IPS-18a (cell line): Measurements from ENCODE around the gene ENG.

ENCODE experiments used
- H3K27ac ChIP-seq: one replicate; pipeline ENCODE4 v1.5.1; 2013; ENCODE audit warnings: low read length
- H3K27me3 ChIP-seq: one replicate; pipeline ENCODE4 v1.6.1; 2013; ENCODE audit warnings: mild to moderate bottlenecking, low read length; ENCODE audit not compliant: control insufficient read depth, insufficient read depth
- H3K36me3 ChIP-seq: one replicate; pipeline ENCODE4 v1.6.1; 2013; ENCODE audit warnings: low read depth, low read length; ENCODE audit not compliant: control insufficient read depth
- H3K4me1 ChIP-seq: one replicate; pipeline ENCODE4 v1.6.1; 2013; ENCODE audit warnings: low read depth, low read length; ENCODE audit not compliant: control insufficient read depth
- H3K4me3 ChIP-seq: one replicate; pipeline ENCODE4 v1.5.1; 2013; ENCODE audit warnings: low read length
- H3K9ac ChIP-seq: one replicate; pipeline ENCODE4 v1.6.1; 2013; ENCODE audit warnings: mild to moderate bottlenecking, low read length, moderate library complexity
- H3K9me3 ChIP-seq: one replicate; pipeline ENCODE4 v1.6.1; 2013; ENCODE audit warnings: low read depth, low read length; ENCODE audit not compliant: control insufficient read depth

Gene ENG

DNA sequence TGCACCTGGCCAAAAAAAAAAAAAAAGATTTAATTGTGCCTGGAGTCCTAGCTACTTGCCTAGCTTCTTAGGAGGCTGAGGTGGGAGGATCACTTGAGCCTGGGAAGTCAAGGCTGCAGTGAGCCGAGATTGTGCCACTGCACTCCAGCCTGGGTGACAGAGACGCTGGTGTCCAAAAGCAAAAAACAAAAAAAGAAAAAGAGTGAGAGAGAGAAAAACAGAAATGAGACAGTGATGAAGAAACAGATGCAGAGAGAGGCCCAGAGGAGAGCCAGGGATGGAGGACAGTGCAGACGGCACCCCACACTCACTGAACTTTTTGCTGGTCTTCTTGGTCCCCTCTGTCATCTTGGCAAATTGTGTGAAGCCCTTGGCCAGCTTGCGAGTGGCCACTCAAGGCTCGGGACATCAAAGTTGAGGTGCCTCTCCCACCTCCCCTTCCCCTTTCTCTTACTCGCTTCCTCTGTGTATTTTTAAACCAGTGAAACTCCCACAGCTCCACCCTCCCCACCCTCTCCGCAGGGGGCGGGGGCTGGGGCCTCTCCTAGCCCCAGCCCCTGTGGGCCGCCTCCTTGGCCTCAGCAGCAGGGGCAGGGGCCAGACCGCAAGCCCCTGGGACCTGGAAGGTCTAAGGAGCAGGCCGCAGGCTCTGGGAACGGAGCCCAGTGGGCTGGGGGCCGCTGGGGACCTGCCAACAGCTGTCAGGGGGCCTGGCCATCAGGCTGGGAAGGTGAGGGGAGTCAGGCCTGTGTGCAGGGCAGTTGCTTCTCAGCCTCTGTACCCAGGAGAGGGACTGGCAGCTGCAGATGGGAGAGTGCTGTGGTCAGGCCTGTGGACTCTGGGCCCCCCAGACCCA, 76.0 kb downstream of the ENG start, which contains the start of gene SH2D3C:
Gene SH2D3C, minus strand, starts transcription at position 387 of the 856 bp plus-strand sequence. Its CDS starts 39 bp downstream, at position 348.
- no peak within 1 kb of the TSS for H3K27ac ChIP-seq
- no peaks in the 10 kb centered on the region for H3K4me1 ChIP-seq
- H3K27me3 ChIP-seq, result no peaks in the 10 kb centered on the region
- no peak within 1 kb of the TSS for H3K9ac ChIP-seq
- no peaks in the 10 kb centered on the region for H3K9me3 ChIP-seq
- H3K36me3 ChIP-seq, result no peaks in the 10 kb centered on the region
- no peak within 1 kb of the TSS for H3K4me3 ChIP-seq

DNA sequence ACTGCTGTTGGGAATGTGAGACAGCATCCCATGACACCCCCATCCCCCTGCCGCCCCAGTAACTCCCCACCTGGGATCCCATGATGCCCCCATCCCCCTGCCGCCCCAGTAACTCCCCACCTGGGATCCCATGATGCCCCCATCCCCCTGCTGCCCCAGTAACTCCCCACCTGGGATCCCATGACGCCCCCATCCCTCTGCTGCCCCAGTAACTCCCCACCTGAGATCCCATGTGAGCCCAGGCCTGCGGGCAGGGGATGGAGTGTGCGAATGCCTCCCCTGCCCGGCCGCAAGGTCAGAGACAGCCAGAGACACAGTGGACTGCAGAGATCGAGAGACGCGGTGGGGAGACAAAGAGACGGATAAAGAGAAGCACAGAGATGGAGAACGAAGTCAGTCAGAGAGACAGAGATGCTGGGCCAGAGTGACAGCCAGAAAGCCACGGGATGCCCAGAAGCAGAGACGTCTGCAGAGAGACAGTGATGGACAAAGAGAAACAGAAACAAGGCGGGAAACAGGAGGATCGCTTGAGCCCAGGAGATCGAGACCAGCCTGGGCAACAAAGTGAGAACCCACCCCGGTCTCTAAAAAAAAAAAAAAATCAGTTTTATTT, 77.0 kb downstream of the ENG start:
- no peak overlapping the region for H3K4me3 ChIP-seq
- H3K4me1 ChIP-seq, result no peaks in the 10 kb centered on the region
- no peaks in the 10 kb centered on the region for H3K36me3 ChIP-seq
- H3K27ac ChIP-seq, result no peak overlapping the region
- no peaks in the 10 kb centered on the region for H3K9me3 ChIP-seq
- no peaks in the 10 kb centered on the region for H3K27me3 ChIP-seq
- H3K9ac ChIP-seq, result no peak overlapping the region

DNA sequence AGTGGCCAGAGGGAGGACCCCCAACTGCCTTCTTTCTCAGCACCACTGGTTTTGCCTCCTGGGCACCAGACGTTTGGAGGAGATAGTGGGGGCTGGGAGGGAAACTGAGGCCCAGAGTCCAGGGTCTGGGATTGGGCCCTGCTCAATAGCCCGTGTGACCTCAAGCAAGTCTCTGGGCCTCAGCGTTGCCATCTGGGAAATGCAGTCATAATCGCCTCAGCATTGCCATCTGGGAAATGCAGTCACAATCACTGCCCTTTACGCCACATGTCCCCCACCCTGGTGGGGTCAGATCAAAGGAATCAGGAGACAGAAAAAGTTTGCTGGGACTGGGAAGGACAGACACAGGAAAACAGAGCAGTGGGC, 77.6 kb downstream of the ENG start:
- no peaks in the 10 kb centered on the region for H3K27me3 ChIP-seq
- H3K9ac ChIP-seq, result no peak overlapping the region
- H3K4me1 ChIP-seq, result peaks cover under 1% of the 10 kb centered on the region
- H3K27ac ChIP-seq, result no peak overlapping the region
- H3K4me3 ChIP-seq, result no peak overlapping the region
- no peaks in the 10 kb centered on the region for H3K36me3 ChIP-seq
- H3K9me3 ChIP-seq, result no peaks in the 10 kb centered on the region

DNA sequence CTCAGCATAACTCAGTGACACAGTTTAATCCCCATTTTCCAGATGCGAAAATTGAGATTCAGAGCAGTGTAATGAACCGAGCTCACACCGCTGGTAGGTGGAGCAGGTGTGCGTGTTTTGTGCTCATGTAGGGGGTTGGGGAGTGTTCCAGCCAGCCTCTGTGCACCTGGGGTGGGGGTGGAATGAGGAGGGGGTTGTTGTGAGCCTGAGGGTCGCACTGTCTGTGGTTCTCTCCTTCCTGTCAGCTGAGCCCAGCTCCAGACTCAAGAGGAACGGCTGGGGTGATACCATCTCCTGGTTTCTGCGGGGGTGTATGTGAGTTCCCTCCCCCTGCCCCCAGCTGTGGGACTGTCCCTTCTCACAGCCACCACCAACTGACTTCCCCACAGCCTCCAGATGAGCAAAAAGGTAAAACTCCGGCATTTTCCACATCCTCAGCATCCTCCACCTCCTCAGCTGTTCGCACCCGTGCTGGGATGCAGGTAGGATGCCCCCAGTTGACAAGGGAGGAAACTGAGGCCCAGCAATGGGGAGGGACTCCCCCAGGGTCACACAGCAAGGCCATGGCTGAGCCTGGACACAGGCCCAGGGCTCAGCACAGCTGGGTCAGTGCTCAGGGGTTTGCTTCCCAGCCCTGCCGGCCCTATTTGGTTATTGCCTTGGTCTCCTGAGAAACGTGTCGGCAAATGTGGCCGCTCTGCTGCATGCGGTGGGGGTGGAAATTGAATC, 78.1 kb downstream of the ENG start:
- H3K9me3 ChIP-seq, result no peaks in the 10 kb centered on the region
- no peaks in the 10 kb centered on the region for H3K27me3 ChIP-seq
- H3K27ac ChIP-seq, result no peak overlapping the region
- H3K9ac ChIP-seq, result no peak overlapping the region
- peaks cover 4% of the 10 kb centered on the region for H3K4me1 ChIP-seq
- no peaks in the 10 kb centered on the region for H3K36me3 ChIP-seq
- H3K4me3 ChIP-seq, result no peak overlapping the region

- Histone ChIP-seq H3K4me1 (peaks cover 15% of the 10 kb centered on the region), H3K4me3 (no peak overlapping the region), H3K9me3 (no peaks in the 10 kb centered on the region), H3K27me3 (peaks cover 9% of the 10 kb centered on the region), H3K27ac (no peak overlapping the region), H3K36me3 (no peaks in the 10 kb centered on the region), H3K9ac (no peak overlapping the region)
Observed at GRCh38 chr9:127773981-127774380, 80.5 kb downstream of the ENG start.

GRCh38 chr9:127773272-127773671, 81.2 kb downstream of the ENG start:
- Histone ChIP-seq H3K9me3 (no peaks in the 10 kb centered on the region), H3K27me3 (peaks cover 9% of the 10 kb centered on the region), H3K4me1 (peaks cover 15% of the 10 kb centered on the region), H3K36me3 (no peaks in the 10 kb centered on the region), H3K4me3 (no peak overlapping the region), H3K27ac (no peak overlapping the region), H3K9ac (no peak overlapping the region)

DNA sequence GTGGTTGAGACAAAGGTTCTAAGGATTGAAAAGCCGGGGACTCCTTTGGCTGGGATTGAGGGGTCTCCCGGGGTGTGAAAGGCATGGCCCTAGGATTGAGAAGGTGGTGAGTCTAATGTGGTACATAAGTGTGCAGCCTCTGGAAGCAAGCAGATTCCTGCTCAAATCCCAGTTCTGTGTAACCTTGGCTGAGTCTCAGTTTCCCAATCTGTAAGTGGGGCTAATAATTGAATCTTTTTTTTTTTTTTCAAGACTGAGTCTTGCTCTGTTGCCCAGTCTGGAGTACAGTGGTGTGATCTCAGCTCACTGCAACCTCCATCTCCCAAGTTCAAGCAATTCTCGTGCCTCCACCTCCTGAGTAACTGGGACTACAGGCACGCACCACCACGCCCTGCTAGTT, 81.9 kb downstream of the ENG start:
- Histone ChIP-seq H3K36me3 (no peaks in the 10 kb centered on the region), H3K9me3 (no peaks in the 10 kb centered on the region), H3K27ac (no peak overlapping the region), H3K4me1 (peaks cover 15% of the 10 kb centered on the region), H3K27me3 (peaks cover 9% of the 10 kb centered on the region), H3K9ac (no peak overlapping the region), H3K4me3 (no peak overlapping the region)

DNA sequence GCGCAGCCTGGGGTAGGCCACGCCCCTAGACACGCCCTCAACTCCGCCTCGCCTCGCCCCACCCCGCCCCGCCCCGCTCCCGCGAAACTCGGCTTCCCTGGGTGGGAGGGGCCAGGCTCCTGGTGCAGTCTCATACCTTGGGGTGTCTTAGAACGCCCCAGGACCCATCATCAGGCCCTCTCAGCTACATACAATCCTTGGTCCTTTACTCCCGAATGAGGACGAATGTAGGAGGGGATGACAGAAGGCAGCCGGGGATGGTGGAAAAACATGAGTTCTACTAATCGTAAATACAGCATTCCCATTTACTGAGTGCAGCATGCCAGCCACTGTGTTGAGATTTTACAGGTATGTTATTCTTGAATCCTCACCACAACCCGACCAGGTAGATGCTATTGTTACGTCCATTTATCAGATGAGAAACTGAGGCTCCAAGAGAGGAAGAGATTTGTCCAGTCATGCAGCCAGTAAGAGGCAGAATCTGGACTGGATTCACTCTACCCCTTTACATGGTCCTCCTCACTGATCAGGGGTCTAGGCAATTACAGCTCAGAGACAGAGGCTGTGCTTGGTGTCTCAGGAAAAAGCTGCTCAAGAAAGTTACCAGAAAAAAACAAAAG, 82.8 kb downstream of the ENG start:
- Histone ChIP-seq H3K9ac (no peak overlapping the region), H3K9me3 (no peaks in the 10 kb centered on the region), H3K4me3 (peak overlapping the region; percentile 50), H3K27me3 (peaks cover 9% of the 10 kb centered on the region), H3K27ac (no peak overlapping the region), H3K36me3 (no peaks in the 10 kb centered on the region), H3K4me1 (peaks cover 15% of the 10 kb centered on the region)

DNA sequence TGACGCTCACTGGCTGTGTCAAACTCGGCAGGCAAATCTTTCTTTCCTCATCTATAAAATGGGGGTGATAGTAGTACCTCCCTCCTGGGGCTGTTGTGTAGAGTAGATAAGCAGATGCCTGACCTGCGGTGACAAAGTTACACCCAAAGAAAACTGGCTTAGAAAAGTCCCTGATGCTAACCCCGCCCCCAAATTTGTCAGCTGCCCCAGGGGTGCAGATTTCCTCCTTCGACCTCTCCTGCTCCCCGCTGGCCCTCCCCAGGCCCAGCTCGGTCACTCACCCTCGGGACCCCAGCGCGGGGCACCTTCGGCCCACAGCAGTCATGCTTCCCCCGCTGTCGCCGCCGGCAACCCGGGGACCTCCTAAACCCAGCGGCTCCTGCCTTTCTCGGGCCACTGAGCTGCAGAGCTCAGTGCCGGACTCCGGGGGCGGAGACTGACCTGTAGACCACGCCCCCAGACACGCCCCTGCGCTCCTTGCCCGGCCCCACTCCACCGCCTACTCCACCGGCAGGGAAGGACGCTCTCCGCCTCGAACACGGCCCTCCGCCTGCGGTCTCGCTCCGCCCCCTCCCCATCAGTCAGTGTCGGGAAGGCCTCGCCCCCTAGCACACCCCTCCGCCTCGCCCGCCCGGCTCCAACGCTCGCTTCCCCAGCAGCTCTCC, 83.4 kb downstream of the ENG start:
- Histone ChIP-seq H3K9me3 (no peaks in the 10 kb centered on the region), H3K36me3 (no peaks in the 10 kb centered on the region), H3K27ac (no peak overlapping the region), H3K4me3 (peak overlapping the region; percentile 55), H3K4me1 (peaks cover 15% of the 10 kb centered on the region), H3K27me3 (peaks cover 9% of the 10 kb centered on the region), H3K9ac (no peak overlapping the region)

DNA sequence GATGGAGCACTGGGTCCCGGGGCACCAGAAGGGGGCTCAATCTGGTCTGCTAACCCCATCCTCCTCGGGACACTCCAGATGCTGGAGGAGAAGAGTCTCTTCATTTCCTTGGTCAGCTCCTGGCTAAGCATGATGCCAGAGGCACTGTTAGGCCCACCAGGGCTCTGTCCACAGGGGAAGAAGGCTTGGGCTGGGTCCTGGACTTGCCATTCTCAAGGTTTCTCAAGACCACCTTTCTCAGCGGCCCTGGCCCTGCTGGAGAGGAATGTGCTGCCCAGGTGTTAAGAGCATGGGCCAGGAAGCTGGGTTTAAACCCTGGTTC, 83.9 kb downstream of the ENG start:
- no peak overlapping the region for H3K27ac ChIP-seq
- peak overlapping the region; percentile 55 for H3K4me3 ChIP-seq
- peaks cover 9% of the 10 kb centered on the region for H3K27me3 ChIP-seq
- peaks cover 15% of the 10 kb centered on the region for H3K4me1 ChIP-seq
- no peaks in the 10 kb centered on the region for H3K9me3 ChIP-seq
- H3K9ac ChIP-seq, result no peak overlapping the region
- H3K36me3 ChIP-seq, result no peaks in the 10 kb centered on the region
